Activated T-helper 17 cell treated with anti-CD3 and anti-CD28 coated beads, Interleukin-2, amount 50 U/mL, for 72 hours (primary cell): ENCODE data around the gene KIF4B. TPM values are rescaled to one million over a fixed set of nuclear protein-coding genes. Genes with fewer than 3 reads are reported as not detected.

Experiments used
- ATAC-seq: fragments of 150-1000 bp; cut with Tn5 transposase; replicated peaks from 2 replicates; pipeline ENCODE4 v1.10.0; 2021; ENCODE audit warnings: mild to moderate bottlenecking, moderate library complexity
- H3K27ac Mint-ChIP-seq: one replicate; pipeline ENCODE4 v1.8.0; 2022; ENCODE audit warnings: mixed read lengths
- H3K27me3 Mint-ChIP-seq: one replicate; pipeline ENCODE4 v1.8.0; 2022; ENCODE audit warnings: mixed read lengths
- H3K36me3 Mint-ChIP-seq: one replicate; pipeline ENCODE4 v1.8.0; 2022; ENCODE audit warnings: low read depth, mild to moderate bottlenecking, mixed read lengths
- H3K4me1 Mint-ChIP-seq: one replicate; pipeline ENCODE4 v1.8.0; 2022; ENCODE audit warnings: mixed read lengths
- H3K4me3 Mint-ChIP-seq: one replicate; pipeline ENCODE4 v1.8.0; 2022; ENCODE audit warnings: mild to moderate bottlenecking, mixed read lengths
- H3K9me3 Mint-ChIP-seq: one replicate; pipeline ENCODE4 v1.8.0; 2022; ENCODE audit warnings: mixed read lengths
- total RNA-seq, 2 donors: library from RNA; stranded (reverse); gene quantifications; one replicate each; pipeline ENCODE4 v1.2.3, GENCODE V29; 2022

KIF4B gene
- total RNA-seq, 2 donors from 2014 or later: 0.32 TPM; not detected in 1

DNA sequence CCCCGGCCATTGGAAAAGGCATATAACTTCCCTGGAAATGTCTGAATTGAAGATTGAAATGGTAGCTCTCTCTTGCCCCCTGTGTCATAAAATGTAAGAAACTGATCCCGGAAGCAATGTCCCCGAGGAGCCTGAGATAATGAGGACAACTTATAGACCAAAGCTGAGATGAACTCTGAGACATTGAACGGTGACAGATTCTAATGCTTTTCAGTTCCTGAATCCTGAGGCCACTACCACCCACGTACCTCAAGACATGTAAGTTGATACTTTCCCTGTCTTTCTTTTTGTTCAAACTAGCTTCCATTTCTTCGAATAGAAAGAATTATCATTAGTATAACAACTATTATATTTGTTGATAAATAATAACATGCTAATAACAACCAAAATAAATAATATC, 51.0 kb downstream of the KIF4B start:
- H3K9me3 Mint-ChIP-seq: peaks cover 4% of the 10 kb centered on the region
- no peaks in the 10 kb centered on the region for H3K36me3 Mint-ChIP-seq
- no peak overlapping the region for H3K27ac Mint-ChIP-seq
- H3K27me3 Mint-ChIP-seq: peaks cover 8% of the 10 kb centered on the region
- H3K4me1 Mint-ChIP-seq: no peaks in the 10 kb centered on the region
- no peak overlapping the region for H3K4me3 Mint-ChIP-seq
- ATAC-seq: no peak

DNA sequence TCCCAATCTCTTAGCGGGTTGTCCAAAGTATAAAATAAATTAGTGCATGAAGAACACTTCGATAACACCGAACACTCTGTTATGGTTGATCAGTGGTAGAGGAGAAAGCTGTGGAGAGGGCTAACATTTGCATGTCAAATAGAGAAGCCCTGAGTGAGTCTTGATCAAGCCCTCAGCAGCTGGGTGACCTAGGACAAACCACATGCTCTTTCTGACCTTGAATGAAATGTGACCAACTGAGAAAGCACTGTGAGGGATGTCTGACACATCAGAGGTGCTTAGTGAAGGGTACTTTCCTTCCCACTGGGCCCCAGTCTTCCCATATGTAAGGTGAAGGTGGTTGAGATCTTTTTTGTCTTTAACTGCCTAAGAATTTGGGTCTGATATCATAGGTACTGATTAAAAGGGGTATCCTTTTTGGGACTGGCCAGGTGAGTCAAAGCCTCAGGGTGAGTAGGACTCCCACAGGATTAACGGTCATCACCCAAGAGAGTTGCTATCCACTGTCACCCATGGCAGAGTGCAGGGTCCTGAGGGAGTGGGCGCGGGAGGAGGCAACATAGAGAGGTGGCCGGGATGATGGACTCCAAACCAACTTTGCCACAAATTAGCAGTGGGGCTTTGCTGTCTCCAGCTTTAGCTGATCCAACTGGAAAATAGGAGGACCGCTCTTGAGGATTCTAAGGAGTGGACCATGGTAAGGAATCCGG, 53.5 kb downstream of the KIF4B start:
- Mint-ChIP-seq H3K4me3 (no peak overlapping the region), H3K9me3 (no peaks in the 10 kb centered on the region), H3K36me3 (no peaks in the 10 kb centered on the region)

More for the DNA sequence above, 53.5 kb downstream of the KIF4B start:
- peaks cover 5% of the 10 kb centered on the region for H3K27me3 Mint-ChIP-seq
- no peaks in the 10 kb centered on the region for H3K4me1 Mint-ChIP-seq
- ATAC-seq: no peak
- no peak overlapping the region for H3K27ac Mint-ChIP-seq

Other genes starting within 250 kb of the KIF4B start
- not detected for gene FAXDC2, start 163.2 kb upstream of the KIF4B start, total RNA-seq
- gene CNOT8, start 155.1 kb upstream of the KIF4B start, total RNA-seq: 100 to 1,000 TPM in 1 of 2 donors, 10 to 100 TPM in 1; 87.4 to 173 TPM
- gene GEMIN5, start 75.5 kb upstream of the KIF4B start, total RNA-seq: 10 to 100 TPM; 27.6 to 37.3 TPM
- 10 to 100 TPM; 66.4 to 92.0 TPM for gene MRPL22, start 72.7 kb upstream of the KIF4B start, total RNA-seq